Tibial artery (tissue), 4 donors: ENCODE results near the gene MALT1.

Source experiments
- DNase-seq, 2 donors: peaks; one replicate each; pipeline ENCODE4 v3.0.0-alpha.2; 2019
- H3K27ac ChIP-seq, 2 donors: fragments of 200-600 bp; sonication (generic) in 1 of 2; 1 replicate in 1 of 2; 2 replicates in 1 of 2; pipeline ENCODE4 v1.5.1; 2018 to 2019; ENCODE audit warnings: mild to moderate bottlenecking in 1 of 2
- H3K27me3 ChIP-seq, 2 donors: fragments of 200-600 bp; sonication (generic) in 1 of 2; one replicate each; pipeline versions ENCODE4 v1.5.1 to v1.6.0; 2016 to 2019
- H3K36me3 ChIP-seq, 3 donors: fragments of 200-600 bp; sonication (generic) in 2 of 3; one replicate each; pipeline ENCODE4 v1.5.1; 2016 to 2019; ENCODE audit warnings: mild to moderate bottlenecking in 2 of 3
- H3K4me1 ChIP-seq, 4 donors: fragments of 200-600 bp; sonication (generic) in 2 of 4; 1 replicate in 3 of 4; 2 replicates in 1 of 4; pipeline ENCODE4 v1.5.1; 2016 to 2019
- H3K4me3 ChIP-seq, 2 donors: fragments of 200-600 bp; sonication (generic) in 1 of 2; 1 replicate in 1 of 2; 2 replicates in 1 of 2; pipeline ENCODE4 v1.5.1; 2018 to 2019; ENCODE audit warnings: mild to moderate bottlenecking in 2 of 2
- H3K9me3 ChIP-seq, 3 donors: fragments of 200-600 bp; sonication (generic) in 1 of 3; one replicate each; pipeline ENCODE4 v1.5.1; 2016 to 2019
- intact Hi-C: fragments of 100-400 bp; cut with DNase I; formaldehyde crosslinking; loops from one replicate; pipeline ENCODE4 v1.15.0; 2023; ENCODE audit warnings: low total_unique reads
- TF ChIP-seq, protein P1 (sequence below), 2 experiments: fragments of 200-600 bp in 1 of 2; fragments of 450-650 bp in 1 of 2; IDR thresholded peaks; one replicate each; pipeline ENCODE4 v1.5.1; 2017 to 2019; ENCODE audit warnings: antibody characterized with exemption in 2 of 2, mild to moderate bottlenecking in 1 of 2, moderate library complexity in 1 of 2

The MALT1 gene

DNA sequence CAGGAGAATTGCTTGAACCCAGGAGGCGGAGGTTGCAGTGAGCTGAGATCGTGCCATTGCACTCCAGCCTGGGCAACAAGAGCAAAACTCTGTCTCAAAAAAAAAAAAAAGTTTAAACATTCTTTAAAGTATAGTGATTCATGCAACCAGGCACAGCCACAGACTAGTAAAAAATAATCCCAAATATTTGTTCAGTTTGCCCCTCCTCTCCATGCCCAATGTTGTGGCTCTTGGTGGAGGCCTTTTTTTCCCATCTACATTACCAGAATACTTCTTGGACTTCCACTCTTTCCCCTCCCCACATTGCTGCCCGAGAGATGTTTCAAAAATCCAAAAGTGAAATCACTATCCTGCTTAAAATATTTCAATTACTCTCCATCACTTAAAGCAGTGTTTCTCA is 5.1 kb upstream of the MALT1 start:
- no peak overlapping the region for H3K27ac ChIP-seq
- peaks cover 0 to 11% (median 4%) of the 10 kb centered on the region in 4 donors for H3K4me1 ChIP-seq
- H3K4me3 ChIP-seq: no peak overlapping the region
- no peaks in the 10 kb centered on the region for H3K9me3 ChIP-seq
- peaks cover 0 to 2% of the 10 kb centered on the region in 2 donors for H3K27me3 ChIP-seq
- TF ChIP-seq, protein P1, sequence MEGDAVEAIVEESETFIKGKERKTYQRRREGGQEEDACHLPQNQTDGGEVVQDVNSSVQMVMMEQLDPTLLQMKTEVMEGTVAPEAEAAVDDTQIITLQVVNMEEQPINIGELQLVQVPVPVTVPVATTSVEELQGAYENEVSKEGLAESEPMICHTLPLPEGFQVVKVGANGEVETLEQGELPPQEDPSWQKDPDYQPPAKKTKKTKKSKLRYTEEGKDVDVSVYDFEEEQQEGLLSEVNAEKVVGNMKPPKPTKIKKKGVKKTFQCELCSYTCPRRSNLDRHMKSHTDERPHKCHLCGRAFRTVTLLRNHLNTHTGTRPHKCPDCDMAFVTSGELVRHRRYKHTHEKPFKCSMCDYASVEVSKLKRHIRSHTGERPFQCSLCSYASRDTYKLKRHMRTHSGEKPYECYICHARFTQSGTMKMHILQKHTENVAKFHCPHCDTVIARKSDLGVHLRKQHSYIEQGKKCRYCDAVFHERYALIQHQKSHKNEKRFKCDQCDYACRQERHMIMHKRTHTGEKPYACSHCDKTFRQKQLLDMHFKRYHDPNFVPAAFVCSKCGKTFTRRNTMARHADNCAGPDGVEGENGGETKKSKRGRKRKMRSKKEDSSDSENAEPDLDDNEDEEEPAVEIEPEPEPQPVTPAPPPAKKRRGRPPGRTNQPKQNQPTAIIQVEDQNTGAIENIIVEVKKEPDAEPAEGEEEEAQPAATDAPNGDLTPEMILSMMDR (IDR thresholded peaks at IDR 0.05): no peak
- DNase-seq: no peak
- intact Hi-C loops: no loop called here
- no peaks in the 10 kb centered on the region for H3K36me3 ChIP-seq

DNA sequence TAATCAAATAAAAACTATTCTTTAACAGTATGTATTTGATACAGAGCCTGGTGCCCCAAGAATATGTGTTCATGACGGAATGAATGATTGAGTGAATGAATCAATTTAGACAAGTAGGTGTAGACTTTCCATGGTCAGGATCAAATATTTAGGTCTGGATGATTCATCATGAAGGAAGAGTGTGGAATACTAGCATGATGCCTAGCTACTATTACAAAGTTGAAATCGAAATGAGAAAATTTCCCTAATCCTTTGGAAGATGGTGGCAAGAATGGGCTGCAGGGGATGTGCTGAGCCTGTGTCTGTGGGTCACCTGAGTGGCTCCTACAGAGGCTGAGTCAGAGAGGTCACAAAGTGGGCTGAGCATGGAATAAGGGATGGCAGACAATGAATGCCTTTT is 3.1 kb upstream of the MALT1 start:
- intact Hi-C loops: no loop called here
- TF ChIP-seq, protein P1 (IDR thresholded peaks at IDR 0.05): no peak
- Histone ChIP-seq H3K9me3 (no peaks in the 10 kb centered on the region), H3K4me3 (no peak overlapping the region), H3K27me3 (peaks cover 0 to 2% of the 10 kb centered on the region in 2 donors), H3K36me3 (no peaks in the 10 kb centered on the region), H3K27ac (no peak overlapping the region), H3K4me1 (peaks cover 0 to 21% (median 4%) of the 10 kb centered on the region in 4 donors)
- no peak for DNase-seq

DNA sequence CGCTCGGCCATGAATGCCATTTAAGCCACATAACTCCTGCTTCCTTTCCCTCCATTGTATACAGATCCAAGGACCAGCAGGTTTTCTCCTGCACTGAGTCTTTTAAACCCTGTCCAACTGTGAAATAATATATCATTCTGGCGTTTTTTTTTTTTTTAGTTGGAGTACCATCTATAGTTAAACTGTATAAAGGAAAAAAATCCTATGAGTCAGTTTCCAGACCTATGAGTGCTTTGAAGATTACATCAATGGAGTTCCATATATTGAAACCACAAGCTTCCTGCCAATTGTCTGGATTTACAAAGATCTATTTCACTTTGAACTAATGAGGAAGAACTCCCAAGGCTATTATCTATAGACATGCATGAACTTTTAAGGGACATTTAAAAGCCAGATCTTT is 2.4 kb upstream of the MALT1 start:
- TF ChIP-seq, protein P1 (IDR thresholded peaks at IDR 0.05): no peak

DNA sequence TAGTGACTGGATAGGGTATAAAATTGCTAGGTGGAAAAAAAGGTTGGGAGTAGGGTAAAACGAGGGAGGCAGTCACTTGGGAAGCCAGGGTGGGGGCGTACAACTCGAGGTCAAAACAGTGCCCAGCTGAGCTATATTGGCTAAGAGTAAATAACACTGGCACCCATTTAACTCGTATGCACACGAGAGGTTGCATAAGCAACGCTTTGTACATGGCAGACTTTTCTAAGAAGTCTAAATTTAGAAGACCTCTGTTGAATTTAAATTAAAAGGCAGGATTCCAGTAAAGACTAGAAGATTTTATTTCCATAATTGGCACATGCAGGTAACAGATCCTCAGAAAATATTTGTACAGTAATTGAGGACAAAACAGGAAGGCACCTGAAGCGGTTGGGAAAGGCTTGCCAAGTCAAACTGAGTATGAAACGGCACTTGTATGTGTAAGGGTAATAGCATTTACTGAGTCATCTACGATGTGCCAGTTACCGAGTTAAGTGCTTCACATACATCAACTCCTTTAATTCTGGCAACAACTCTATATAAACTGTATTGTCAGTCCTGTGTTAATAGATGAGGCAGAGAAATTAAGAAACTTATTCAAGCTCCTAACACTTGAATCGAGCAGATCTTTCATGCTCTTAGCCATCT is 1.4 kb upstream of the MALT1 start:
- no peak for DNase-seq
- TF ChIP-seq, protein P1 (IDR thresholded peaks at IDR 0.05): no peak
- no peaks in the 10 kb centered on the region for H3K36me3 ChIP-seq
- intact Hi-C loops: loop anchor here (10.0 kb wide), 1 partner anchor 95 kb away; no protein-coding TSS in a partner anchor
- no peak overlapping the region for H3K27ac ChIP-seq
- H3K9me3 ChIP-seq: no peaks in the 10 kb centered on the region
- peaks cover 0 to 21% (median 4%) of the 10 kb centered on the region in 4 donors for H3K4me1 ChIP-seq
- H3K4me3 ChIP-seq: no peak overlapping the region
- H3K27me3 ChIP-seq: peaks cover 0 to 2% of the 10 kb centered on the region in 2 donors

More for the DNA sequence above, 2.4 kb upstream of the MALT1 start:
- peaks cover 0 to 21% (median 4%) of the 10 kb centered on the region in 4 donors for H3K4me1 ChIP-seq
- H3K36me3 ChIP-seq: no peaks in the 10 kb centered on the region
- no peaks in the 10 kb centered on the region for H3K9me3 ChIP-seq
- no peak overlapping the region for H3K4me3 ChIP-seq
- peaks cover 0 to 2% of the 10 kb centered on the region in 2 donors for H3K27me3 ChIP-seq
- no peak overlapping the region for H3K27ac ChIP-seq
- DNase-seq: no peak
- intact Hi-C loops: no loop called here

DNA sequence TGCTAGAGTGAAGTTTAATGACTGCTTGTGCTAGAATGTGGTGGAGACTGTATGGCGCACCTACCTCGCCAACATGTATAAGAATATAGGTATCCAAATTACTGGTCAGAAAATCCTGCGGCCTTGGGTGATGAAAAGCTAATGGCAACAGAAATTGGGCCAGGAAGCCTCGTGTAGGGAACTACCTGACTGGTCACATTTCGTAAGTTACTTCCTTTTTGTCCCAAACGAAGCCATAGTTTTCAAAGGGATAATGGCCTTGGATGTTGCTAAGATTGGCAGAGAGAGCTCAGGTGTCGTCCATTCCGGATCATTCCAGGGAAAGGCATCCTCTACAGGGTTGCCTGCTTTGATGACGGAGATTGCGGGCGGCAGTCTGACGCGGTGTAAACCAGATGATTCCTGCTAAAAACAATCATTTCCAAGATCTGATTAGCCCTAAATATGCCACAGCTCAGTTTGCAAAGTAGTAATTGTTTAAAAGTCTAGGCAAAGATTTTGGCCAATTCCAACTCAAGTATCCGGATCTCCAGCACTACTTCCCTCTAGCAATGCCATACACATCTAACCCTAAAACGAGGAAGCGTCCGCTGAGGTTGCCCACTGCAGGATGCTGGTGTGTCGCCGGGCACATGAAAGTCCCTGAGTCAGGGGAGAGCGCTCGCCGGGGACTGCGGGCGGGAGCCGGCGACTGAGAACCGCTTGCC is 708 bp upstream of the MALT1 start:
- Histone ChIP-seq H3K4me3 (peak overlapping the region; percentile 75 to 78), H3K36me3 (no peaks in the 10 kb centered on the region), H3K27ac (peak overlapping the region; percentile 75 to 87), H3K4me1 (peaks cover 0 to 21% (median 4%) of the 10 kb centered on the region in 4 donors), H3K27me3 (peaks cover 0 to 2% of the 10 kb centered on the region in 2 donors), H3K9me3 (no peaks in the 10 kb centered on the region)
- no peak for DNase-seq
- TF ChIP-seq, protein P1 (IDR thresholded peaks at IDR 0.05): no peak
- intact Hi-C loops: loop anchor here (10.0 kb wide), 1 partner anchor 94 kb away; no protein-coding TSS in a partner anchor
